Measurements from ENCODE around the gene FBXO2. TPM values are rescaled to one million over a fixed set of nuclear protein-coding genes. Genes with fewer than 3 reads are reported as not detected.

The FBXO2 gene
- total and polyA plus RNA-seq, 2 experiments from 2014 or later = 20.9 to 28.3 TPM

GRCh38 chr1:11700601-11701467, 46.6 kb upstream of the FBXO2 start:
- no peaks in the 10 kb centered on the region for H3K4me1 ChIP-seq (ENCODE audit: low read depth)
- TF ChIP-seq, protein P1, sequence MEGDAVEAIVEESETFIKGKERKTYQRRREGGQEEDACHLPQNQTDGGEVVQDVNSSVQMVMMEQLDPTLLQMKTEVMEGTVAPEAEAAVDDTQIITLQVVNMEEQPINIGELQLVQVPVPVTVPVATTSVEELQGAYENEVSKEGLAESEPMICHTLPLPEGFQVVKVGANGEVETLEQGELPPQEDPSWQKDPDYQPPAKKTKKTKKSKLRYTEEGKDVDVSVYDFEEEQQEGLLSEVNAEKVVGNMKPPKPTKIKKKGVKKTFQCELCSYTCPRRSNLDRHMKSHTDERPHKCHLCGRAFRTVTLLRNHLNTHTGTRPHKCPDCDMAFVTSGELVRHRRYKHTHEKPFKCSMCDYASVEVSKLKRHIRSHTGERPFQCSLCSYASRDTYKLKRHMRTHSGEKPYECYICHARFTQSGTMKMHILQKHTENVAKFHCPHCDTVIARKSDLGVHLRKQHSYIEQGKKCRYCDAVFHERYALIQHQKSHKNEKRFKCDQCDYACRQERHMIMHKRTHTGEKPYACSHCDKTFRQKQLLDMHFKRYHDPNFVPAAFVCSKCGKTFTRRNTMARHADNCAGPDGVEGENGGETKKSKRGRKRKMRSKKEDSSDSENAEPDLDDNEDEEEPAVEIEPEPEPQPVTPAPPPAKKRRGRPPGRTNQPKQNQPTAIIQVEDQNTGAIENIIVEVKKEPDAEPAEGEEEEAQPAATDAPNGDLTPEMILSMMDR (IDR thresholded peaks at IDR 0.05; ENCODE audit: low read depth, low read length) = no peak
- H3K27ac ChIP-seq = no peak overlapping the region
- DNase-seq (ENCODE audit: low read depth in 1 of 2, low spot score in 1 of 2) = no peak
- no peaks in the 10 kb centered on the region for H3K36me3 ChIP-seq
- H3K4me3 ChIP-seq = no peak overlapping the region
- H3K9me3 ChIP-seq (ENCODE audit: low read depth) = no peaks in the 10 kb centered on the region
- no peaks in the 10 kb centered on the region for H3K27me3 ChIP-seq

DNA sequence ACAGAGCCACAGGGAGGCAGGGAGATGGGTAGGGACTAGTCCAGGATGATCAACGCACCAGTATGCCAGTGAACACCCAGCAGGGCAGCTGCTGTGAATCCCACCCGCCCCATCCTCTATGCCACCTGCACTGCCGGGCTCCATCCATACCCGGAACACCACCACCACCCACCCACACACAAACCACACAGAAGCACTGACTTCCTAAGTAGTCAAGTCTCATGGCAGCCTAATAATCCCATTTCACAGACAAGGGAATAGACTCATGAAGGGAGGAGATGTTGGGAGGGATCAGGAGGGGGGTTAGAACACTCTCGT, 43.6 kb upstream of the FBXO2 start:
- no peak overlapping the region for H3K4me3 ChIP-seq
- no peak for DNase-seq (ENCODE audit: low read depth in 1 of 2, low spot score in 1 of 2)
- H3K27me3 ChIP-seq = peaks cover 20% of the 10 kb centered on the region
- H3K36me3 ChIP-seq = no peaks in the 10 kb centered on the region
- no peaks in the 10 kb centered on the region for H3K9me3 ChIP-seq (ENCODE audit: low read depth)
- H3K27ac ChIP-seq = no peak overlapping the region
- H3K4me1 ChIP-seq (ENCODE audit: low read depth) = no peaks in the 10 kb centered on the region
- TF ChIP-seq, protein P1 (IDR thresholded peaks at IDR 0.05; ENCODE audit: low read depth, low read length) = no peak

DNA sequence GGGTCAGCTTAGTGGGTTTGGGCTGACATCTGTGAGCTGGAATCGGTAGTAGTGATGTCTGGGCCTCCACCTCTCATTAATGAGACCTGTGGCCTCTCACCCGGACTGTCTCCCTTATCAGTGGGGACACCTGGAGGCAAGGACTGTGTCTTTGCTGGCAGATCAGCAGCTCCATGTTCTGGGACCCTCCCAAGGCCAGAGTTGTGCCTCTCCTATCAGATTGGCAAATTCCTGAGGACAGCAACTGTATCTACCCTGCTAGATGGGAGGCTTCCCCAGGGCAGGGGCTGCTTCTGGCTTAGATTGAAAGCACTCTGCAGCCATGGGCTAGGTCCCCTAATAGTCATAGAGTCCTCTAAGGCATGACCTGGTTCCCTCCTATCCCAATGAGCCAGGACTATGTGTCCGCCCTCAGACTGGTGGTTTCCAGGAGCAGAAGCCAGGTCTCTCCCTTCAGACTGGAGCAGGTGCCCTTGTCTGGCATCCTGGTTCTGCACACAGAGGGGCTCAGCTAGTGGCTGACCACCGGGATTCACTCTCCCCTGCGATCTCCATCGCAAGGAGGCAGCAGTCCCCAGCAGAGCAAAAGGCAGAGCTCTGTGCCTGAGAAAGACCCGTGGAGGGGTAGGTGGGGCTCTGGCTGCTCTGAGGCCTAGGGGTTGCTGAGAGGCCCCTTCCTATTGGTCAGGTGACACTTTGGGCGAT, 43.1 kb upstream of the FBXO2 start:
- Histone ChIP-seq H3K27ac (no peak overlapping the region), H3K9me3 (ENCODE audit: low read depth) (no peaks in the 10 kb centered on the region), H3K27me3 (peaks cover 25% of the 10 kb centered on the region), H3K36me3 (no peaks in the 10 kb centered on the region), H3K4me1 (ENCODE audit: low read depth) (no peaks in the 10 kb centered on the region), H3K4me3 (no peak overlapping the region)
- TF ChIP-seq, protein P1 (IDR thresholded peaks at IDR 0.05; ENCODE audit: low read depth, low read length) = no peak
- no peak for DNase-seq (ENCODE audit: low read depth in 1 of 2, low spot score in 1 of 2)

GRCh38 chr1:11695861-11696260, 41.6 kb upstream of the FBXO2 start:
- H3K4me3 ChIP-seq = no peak overlapping the region
- H3K27me3 ChIP-seq = peaks cover 40% of the 10 kb centered on the region
- H3K9me3 ChIP-seq (ENCODE audit: low read depth) = no peaks in the 10 kb centered on the region
- no peaks in the 10 kb centered on the region for H3K4me1 ChIP-seq (ENCODE audit: low read depth)
- TF ChIP-seq, protein P1 (IDR thresholded peaks at IDR 0.05; ENCODE audit: low read depth, low read length) = no peak
- DNase-seq (ENCODE audit: low read depth in 1 of 2, low spot score in 1 of 2) = no peak
- no peak overlapping the region for H3K27ac ChIP-seq
- H3K36me3 ChIP-seq = no peaks in the 10 kb centered on the region

DNA sequence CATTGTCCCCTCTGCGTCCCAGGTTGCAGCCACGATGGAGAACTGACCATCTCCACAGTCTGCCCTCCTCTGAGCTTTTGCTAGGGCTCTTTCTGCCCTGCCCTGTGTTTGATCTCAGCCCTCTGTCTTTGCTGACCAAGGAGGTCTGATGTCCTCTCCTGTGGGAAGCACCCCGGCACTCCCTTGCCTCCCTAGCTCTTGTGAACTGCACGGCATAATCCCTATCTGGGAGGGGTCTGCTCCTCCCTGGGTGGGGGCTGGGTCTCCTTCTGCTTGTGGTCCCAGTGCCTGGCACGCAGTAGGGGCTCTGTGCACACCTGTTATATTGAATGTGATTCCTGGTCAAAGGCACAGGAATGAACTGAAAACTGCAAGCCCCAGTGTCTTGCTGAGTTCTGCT, 39.7 kb upstream of the FBXO2 start:
- peaks cover 55% of the 10 kb centered on the region for H3K27me3 ChIP-seq
- no peak overlapping the region for H3K4me3 ChIP-seq
- TF ChIP-seq, protein P1 (IDR thresholded peaks at IDR 0.05; ENCODE audit: low read depth, low read length) = no peak

More for the DNA sequence above, 39.7 kb upstream of the FBXO2 start:
- Histone ChIP-seq H3K9me3 (ENCODE audit: low read depth) (no peaks in the 10 kb centered on the region), H3K27ac (no peak overlapping the region), H3K36me3 (no peaks in the 10 kb centered on the region), H3K4me1 (ENCODE audit: low read depth) (no peaks in the 10 kb centered on the region)
- no peak for DNase-seq (ENCODE audit: low read depth in 1 of 2, low spot score in 1 of 2)
